Thyroid gland (tissue), 4 donors: ENCODE data around the gene AMIGO1.

Experiments used
- CTCF ChIP-seq, 6 experiments: fragments of 200-600 bp in 3 of 6; fragments of 450-650 bp in 3 of 6; sonication (generic) in 3 of 6; IDR thresholded peaks; one replicate each; pipeline ENCODE4 v1.5.1; 2016 to 2019; ENCODE audit warnings: antibody characterized with exemption in 6 of 6, mild to moderate bottlenecking in 2 of 6, inconsistent platforms in 1 of 6, moderate library complexity in 1 of 6
- POLR2A ChIP-seq, 2 donors: fragments of 450-650 bp; IDR thresholded peaks; one replicate each; pipeline ENCODE4 v1.6.1; 2017; ENCODE audit warnings: antibody characterized with exemption in 2 of 2, mild to moderate bottlenecking in 2 of 2, moderate library complexity in 1 of 2

GRCh38 chr1:109454497-109455133 is 54.9 kb downstream of the AMIGO1 start:
- no peak for TF ChIP-seq CTCF (IDR thresholded peaks at IDR 0.05)
- no peak for TF ChIP-seq POLR2A (IDR thresholded peaks at IDR 0.05)
